Activated CD8-positive, alpha-beta memory T cell treated with anti-CD3 and anti-CD28 coated beads, Interleukin-2, amount 50 U/mL, for 1 hour (primary cell): ENCODE measurements around the gene SDK2.

ENCODE experiments used
- DNase-seq: peaks from one replicate; pipeline ENCODE4 v3.0.0-alpha.2; 2020; ENCODE audit errors: extremely low read depth

Gene SDK2

DNA sequence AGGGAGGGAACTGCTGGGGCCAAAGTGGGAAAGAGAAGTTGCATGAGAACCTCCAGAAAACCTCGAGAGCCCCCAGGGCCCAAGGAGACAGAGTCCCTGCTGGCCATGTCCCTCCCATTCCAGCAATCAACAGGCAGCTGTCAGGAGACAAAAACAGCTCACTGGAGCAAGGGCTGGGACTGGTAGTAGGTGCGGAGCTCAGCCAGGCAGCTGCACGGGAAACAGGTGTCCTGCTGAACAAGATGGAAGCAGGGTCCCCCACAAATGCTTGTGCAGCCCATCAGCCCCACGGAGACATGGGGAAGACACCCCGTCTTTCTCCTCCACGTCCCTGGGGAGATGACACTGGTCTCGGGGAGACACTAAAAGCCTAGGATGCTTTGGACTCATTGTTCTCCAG, 34.5 kb downstream of the SDK2 start:
- DNase-seq, result no peak

DNA sequence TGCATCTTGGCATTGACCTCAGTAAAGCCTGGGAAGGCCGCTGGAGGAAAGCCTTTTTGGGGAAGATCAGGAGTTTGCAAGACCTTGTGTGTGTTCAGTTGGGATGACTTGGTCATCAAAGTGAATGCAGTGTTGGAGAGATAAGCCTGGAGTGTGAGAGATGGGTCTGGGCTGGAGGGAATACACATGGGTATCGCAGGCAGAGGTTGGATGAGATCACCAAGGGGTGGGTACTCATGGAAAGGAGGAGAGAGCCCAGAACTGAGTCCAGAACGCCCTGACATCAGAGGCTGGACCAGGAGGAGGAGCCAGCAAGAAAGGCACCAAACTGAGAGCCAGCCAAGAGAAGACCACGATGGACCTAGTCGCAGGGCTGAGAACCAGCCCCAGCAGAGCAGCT, 35.2 kb downstream of the SDK2 start:
- no peak for DNase-seq

DNA sequence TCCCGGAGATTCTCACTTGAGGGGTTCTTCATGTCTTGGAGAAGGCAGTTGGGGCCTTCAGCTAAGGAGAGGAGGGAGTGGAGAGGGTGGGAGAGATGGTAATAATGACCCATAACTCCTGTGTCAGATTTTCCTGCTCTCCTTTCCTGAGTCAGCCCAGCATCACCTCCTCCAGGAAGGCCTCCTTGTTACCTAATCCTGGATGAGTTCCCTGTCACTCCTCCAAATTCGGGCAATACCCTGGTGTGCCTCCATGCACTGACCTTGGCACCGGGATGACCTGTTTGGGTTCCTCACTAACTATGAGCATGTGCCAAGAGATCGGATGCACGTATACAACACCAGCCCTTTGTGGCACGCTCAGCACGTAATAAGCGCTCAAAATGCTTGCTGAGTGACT, 38.8 kb downstream of the SDK2 start:
- no peak for DNase-seq

DNA sequence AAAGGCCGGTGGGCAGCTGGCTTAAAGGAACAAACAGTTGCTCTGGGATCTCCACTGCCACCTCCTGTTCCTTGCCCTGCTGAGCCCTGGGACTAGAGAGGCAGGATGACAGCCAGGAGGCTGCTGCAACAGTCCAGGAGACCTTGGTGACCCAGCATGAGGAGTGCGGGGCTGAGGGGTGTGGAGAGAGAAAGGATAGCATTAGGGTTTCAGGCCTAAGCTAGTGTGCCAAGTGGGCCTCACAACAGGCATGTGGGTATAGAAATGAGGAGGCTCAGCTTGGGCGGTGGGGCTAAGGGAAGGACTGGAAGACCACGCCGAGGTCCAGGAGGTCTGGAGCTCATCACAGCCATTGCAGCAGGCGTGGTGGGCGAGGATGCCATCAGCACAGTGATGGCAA, 39.8 kb downstream of the SDK2 start:
- no peak for DNase-seq

DNA sequence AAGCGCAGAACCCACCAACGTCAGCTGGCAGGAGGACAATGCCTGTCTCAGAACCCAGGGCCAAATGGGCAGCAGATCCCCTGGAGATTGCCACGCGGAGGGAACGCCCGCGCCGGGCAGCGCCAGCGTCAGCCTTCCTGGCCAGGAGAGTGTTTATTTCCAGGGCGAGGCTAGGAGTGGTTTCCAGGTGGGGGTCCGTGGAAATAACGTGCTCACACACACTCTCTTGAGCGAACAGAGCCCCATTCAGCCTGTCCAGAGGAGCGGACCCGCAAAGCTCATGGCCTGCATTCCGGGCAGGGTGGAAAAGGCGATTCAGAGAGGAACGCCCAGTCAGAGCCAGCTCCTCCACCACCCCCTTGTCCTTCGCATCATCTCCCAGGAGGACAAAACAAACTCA, 40.3 kb downstream of the SDK2 start:
- DNase-seq, result no peak

DNA sequence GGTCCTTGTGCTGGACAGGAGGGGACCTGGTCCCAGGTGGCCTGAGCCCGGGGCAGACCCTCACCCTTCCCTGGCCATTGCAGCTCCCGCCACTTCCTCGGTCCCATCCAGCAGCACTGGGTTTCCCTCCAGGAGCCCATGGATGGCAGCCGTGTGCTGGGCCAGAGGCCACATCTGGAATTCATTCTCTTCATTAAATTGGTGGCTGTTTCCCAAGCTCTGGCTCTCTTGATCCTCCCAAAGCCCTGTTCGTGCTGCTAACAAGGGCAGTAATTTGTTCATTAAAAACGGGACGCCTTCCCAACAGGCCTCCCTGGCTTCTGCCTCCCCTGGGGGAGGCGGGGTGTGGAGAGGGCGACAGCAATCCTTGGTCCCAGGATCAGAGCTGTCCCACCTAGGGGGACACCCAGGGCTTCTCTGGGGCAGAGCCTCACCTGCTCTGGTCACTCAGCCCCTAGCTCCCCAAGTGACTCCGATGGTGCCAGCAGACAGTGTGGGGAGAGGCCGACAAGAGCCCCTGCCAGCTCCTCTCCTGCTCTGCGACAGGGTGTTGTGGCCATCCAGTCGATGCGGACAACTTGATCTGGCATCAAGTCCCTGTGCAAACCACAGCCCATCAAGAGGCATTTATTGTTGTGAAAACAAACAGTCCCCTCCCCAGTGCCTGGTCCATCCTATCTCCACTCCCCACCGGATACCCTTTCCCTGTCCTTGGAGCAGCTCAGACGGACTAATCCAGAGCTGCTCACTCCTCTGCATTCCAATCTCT, 44.0 kb downstream of the SDK2 start:
- DNase-seq, result no peak

DNA sequence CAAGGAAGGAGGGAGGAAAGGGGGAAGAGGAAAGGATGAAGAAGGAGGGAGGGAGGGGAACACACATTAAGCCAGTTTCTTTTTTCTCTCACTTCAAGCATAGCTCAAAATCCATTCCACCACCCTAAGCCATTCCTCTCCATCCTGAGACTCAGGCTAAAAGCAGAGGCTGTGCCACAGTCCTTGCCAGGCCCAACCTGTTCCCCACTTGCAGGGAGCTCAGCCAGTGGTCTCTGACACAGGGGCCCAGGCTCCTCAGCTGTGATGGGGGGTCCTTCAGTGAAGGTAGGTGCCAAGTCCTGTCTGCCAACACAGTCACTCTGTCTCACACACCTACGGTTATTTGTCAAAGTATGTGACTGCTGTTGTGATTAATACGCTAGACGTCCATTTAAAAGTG, 44.6 kb downstream of the SDK2 start:
- DNase-seq, result no peak

DNA sequence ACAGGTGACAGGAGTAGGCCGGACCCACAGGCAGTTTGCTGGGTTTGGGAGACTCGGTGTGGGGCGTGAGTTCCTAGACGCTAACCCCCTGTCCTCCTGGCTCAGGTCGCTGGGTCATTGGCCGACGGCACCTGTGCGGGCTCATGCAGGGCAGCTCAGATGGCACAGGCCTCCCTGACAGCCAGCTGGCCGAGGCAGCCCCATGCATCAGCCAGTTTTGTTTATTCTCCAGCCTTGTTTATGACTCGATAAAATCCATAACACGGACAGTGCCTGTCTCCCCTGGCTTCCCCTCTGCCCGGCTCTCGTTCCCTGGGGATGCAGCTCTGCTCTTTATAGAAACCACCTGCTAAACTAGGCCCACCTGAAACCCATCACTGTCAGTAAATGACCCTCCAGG, 46.0 kb downstream of the SDK2 start:
- DNase-seq, result no peak

DNA sequence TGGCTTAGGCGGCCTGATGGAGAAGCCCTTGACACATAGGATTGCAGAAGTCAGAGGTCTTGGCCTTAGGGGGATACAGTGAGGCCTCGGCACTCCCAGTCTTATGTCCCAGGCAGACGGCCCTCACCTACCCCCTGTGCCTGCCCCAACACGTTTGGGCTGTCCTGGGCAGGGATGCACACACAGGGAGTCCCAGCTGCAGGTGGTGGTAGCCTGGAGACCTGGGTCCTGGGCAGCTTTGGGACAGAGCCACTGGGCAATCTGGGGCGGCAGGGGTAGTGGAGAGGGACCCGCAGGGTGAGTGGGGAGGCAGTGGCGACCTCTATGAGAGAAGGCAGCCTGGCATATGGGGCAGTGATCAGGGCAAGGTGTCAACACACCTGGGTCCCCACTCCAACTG, 48.3 kb downstream of the SDK2 start:
- no peak for DNase-seq

DNA sequence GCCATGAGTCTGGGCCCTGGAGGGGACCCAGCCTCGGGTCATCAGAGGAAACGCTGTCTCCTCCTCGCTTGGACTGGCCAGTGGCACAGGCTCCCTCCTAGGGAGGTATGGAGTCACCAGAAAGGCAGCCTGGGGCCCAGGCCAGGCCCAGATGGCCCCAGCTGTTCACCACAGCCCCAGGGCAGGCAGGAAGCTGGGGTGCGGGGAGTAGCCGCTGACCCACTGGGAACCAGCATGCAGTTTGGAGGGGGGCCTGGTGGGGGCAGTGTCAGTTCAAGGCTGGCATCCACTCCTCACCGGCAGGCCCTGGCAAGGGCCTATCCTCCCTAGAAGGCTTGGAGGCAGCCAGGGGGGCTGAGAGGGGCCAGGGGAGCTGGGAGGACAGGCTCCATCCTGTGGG, 48.8 kb downstream of the SDK2 start:
- DNase-seq, result no peak

DNA sequence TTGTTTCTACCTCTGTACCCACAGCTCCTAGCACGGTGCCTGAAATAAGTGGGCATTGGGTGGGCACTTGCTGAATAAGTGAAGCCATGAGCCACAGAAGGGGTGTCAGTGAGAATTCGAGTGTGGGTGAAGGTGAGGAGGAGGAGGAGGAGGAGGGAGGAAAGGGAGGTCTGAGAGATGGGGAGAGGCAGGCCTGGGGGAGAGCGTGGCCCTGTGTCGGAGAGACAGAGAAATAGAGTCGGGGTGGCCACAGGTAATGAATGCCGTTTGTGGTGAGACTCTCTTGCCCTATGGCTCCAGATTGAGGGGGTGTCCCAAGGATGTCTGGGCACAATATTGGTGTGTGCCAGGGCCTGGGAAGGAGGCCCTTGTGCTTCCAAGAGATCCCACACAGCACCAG, 49.2 kb downstream of the SDK2 start:
- DNase-seq, result no peak

DNA sequence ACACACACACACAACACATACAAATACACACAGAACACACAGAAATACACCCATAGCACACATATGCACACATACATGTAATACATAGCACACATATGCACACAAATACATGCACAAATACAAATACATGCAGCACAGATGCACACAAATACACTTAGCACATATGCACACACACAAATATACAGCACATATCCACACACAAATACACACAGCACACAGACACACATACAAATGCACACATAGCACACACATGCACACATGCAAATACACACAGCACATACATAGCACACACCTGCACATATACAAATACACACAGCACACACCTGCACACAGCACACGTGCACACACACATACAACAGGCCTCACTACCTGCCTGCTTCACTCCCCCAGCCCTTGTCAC, 49.6 kb downstream of the SDK2 start:
- DNase-seq, result no peak

DNA sequence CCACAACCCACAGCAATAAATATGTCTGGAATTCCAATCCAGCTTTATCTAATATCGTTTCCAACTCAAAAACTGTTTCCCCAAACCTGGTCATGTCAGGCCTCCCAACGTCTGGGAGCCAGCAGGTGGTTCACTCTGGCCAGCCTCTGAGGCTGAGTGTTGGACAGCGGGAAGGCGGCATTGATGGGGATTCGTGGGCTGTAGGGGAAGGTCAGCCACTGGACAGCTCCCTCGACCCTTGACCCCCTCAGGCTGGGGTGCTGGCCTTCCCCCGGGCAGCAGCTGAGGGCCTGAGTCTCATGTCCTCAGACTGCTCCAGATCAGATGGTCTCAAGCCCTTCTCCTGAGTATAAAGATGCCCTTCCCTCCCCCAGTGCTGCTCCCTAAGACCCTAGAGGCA, 50.2 kb downstream of the SDK2 start:
- DNase-seq, result no peak

DNA sequence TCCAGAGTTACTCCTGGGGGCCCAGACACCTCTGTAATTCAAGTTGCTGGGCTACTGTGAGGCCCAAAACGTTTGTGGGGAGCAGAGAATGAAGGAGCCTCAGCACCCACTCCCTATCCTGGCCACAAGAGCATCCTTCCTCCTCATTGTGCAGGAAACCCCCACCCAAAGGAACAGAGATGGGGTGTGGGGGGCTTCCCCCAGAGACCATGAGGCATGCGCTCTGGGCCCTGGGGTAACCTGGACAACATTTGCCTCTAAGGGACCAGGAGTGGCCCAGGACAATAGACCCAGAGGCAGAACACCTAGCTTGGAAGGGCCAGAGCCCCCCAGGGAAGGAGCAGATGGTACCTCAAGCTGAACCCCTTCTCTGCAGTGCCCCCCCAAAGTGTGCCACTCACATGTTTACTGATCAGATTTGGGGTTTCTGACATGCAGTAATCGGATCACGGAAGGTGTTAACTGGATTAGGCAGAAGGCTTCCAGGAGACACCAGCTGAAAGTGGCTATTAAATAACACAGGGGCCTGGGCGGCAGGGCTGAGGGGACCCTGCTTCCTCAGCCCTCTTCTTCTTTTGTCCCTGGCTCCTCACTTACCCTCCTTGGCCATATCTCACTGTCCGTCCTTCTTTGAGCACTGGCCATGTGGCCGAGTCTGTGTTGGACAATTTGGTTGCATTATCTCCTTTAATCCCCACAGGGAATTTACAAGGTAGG, 50.8 kb downstream of the SDK2 start:
- no peak for DNase-seq

DNA sequence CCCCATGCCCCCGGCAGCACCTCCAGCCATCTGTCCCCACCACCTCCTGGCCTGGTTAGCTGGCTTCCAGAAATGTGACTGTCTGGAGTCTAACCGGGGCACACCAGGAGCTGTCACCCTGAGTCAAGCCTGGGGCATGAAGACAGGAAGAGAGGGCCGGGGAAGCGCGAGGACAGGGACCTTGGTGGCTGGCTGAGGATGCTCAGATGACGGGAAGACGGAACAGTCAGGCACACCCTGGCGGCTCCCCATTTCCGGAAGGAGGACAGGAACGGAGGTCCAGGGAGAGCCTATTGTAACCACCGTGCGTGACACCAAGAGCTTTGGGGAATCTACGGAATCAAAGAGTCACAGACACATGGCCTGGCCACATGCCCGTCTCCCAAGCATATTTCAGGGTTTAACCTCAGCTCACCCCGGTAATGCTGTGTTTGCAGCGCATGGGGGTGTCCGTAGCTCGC, 51.7 kb downstream of the SDK2 start:
- DNase-seq, result no peak

DNA sequence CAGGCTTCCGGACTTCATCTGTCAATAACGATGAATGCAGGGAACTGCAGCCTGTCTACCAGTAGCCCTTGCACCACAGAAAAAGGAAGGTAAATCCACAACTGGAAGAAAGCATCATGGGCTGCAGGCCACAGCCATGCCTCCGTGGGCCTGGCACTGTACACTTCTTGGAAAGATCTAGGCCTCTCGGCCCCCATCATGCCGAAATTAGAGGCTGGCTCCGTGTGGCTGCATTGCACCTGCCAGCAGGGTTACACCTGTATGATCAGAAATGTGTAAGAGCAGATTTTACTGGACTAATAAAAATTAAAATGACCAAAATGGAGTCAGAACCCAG, 52.2 kb downstream of the SDK2 start:
- DNase-seq, result no peak

DNA sequence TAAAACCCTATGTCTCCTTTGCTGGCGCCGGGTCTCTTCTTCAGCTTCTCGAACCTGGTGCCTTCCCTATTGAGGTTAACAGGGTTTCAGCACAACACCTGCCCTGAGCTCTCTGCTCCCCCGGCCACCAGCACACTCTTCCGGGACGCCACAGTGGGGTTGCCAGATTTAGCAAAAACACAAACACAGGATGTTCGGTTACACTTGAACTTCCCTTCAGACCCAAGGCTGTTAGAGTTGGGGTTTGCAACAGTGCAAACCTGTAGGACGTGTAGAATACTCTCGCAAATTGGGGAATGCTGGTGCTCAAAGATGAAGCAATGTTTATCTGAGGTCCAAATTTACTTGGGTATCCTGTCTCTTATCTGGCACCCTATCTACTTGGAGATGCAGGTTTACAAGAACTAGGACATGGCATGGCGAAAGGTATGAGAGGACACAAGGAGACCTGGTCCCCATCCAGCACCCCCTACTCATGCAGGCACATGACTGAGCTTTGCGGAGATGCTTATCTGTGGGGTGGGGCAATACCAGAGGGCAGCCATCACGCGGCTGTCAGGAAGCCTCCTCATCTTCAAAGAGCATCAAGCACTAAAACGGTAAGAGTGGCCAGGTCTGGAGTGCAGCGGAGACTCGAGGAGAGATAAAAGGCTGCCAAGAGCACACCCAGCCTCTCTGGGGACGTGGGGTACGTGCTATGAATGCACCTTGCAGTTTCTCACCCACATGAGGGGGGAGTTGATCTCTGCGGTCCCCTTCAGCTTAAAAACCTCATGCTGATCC, 52.8 kb downstream of the SDK2 start:
- no peak for DNase-seq

DNA sequence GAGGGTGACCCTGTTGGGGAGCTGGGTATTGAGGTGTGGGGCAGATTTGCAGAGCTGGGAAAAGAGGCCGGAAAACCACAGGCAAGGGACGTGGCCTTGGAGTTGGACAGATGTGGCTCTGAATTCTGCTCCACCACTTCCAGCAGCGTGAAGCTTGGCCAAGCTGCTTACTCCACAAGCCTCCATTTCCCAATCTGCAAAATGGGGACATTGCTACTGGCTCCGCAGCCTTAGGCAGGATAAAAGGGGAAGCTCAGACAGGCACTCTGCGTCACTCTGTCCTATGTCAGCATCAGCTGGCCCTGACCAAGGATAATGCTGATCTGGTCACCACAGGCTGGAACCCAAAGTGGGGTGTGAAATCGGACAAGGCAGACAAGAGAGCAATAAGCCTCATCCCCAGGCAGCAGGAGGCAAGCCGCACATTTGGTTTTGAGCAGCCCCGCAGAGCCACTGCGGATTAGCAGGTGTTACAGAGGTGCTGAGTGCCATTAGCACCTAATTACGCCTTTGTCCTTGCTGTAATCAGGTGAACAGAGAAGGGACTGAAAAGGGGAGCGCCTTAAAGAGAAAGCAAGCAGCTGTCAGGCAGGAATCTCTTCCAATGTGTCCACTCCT, 54.8 kb downstream of the SDK2 start:
- no peak for DNase-seq

DNA sequence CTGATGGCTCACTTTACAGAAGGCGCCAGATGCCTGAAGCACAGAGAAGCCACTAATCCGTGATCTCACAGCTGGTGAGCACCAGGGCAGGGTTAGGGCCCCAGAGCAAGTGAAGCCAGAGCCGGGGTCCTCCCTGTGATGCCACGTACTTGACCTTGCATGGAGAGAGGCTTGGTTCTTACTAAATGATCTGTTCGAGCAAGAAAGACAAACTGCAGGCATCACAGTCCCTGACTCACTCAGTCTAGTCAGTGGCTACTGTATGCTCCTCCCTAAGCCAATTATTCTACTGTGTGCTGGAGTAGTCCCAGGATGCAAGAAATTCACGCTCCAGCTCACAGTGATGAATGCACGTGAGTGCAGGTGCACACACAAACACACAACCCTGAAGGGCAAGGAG, 55.4 kb downstream of the SDK2 start:
- no peak for DNase-seq

DNA sequence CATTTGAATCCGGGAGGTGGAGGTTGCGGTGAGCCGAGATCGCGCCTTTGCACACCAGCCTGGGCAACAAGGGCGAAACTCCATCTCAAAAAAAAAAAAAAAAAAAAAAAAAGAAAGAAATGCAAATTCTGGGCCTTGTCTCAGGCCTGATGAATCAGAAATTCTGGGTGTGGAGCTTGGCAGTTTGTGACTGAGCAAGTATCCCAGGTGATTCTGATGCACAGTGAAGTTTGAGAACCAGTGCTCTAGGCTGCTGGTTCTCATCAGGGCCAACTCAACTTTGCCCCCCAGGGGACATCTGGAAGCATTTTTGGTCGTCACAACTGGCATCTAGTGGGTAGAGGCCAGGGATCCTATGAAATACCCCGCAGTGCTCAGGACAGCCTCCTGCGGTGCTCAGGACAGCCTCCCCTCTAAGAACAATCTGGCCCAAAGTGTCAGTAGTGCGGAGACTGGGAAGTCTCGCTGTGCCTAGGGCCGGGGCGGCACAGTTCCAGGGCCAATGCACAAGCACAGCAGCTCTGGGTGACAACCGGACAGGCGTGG, 55.9 kb downstream of the SDK2 start:
- no peak for DNase-seq

DNA sequence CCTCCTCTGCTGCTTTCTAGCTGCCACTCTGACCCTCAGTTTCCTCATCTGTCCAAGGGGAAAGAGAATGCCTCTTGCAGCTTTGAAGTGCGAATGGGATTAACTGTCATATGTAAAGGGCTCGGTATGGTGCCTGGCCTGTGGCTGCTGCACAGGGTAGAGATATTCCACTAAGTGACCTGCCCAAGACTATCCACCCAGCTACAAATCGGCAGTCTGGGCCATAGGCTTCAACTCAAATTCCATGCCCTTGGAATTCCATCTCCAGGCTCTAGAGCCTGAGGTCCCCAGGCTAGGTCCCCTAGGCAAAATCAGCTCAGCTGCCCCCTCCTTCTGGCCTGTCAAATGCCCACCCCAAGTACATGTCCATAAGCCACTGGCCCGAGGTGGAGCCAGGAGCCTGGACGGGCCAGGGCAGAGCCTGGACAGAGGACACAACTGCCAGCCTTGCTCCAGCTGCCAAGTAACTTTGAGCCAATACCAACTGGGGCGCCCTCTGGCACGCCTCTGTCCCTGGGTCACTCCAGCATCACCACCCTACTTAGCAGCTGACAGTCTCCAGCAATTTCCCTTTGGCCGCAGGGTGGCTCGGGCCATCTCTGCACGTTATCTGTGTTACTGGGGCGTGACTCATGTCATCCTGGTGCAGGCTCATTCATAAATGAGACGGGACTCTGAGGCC, 57.2 kb downstream of the SDK2 start:
- DNase-seq, result no peak
